ENCODE measurements around the gene HRAS.

The HRAS gene

GRCh38 chr11:498297-499181 is 36.8 kb downstream of the HRAS start:
- no peak overlapping the region for H3K27ac ChIP-seq
- DNase-seq (ENCODE audit: low read depth, low spot score): no peak

- DNase-seq (ENCODE audit: low read depth, low spot score): no peak
- H3K27ac ChIP-seq: no peak overlapping the region
These were observed 37.6 kb downstream of the HRAS start for GRCh38 chr11:497565-498296.

GRCh38 chr11:496834-497564 is 38.4 kb downstream of the HRAS start:
- H3K27ac ChIP-seq: no peak overlapping the region
- DNase-seq (ENCODE audit: low read depth, low spot score): no peak

- no peak overlapping the region for H3K27ac ChIP-seq
These were observed 39.8 kb downstream of the HRAS start for GRCh38 chr11:495537-495931.

GRCh38 chr11:494761-495536 is 40.4 kb downstream of the HRAS start:
- DNase-seq (ENCODE audit: low read depth, low spot score): no peak
- H3K27ac ChIP-seq: no peak overlapping the region

More at GRCh38 chr11:495537-495931, 39.8 kb downstream of the HRAS start:
- DNase-seq (ENCODE audit: low read depth, low spot score): no peak

GRCh38 chr11:492427-493226 is 42.7 kb downstream of the HRAS start:
- DNase-seq (ENCODE audit: low read depth, low spot score): no peak
- H3K27ac ChIP-seq: no peak overlapping the region

GRCh38 chr11:491358-491757 is 44.0 kb downstream of the HRAS start:
- no peak overlapping the region for H3K27ac ChIP-seq
- DNase-seq (ENCODE audit: low read depth, low spot score): no peak

- DNase-seq (ENCODE audit: low read depth, low spot score): no peak
- no peak overlapping the region for H3K27ac ChIP-seq
These were observed 44.5 kb downstream of the HRAS start for GRCh38 chr11:490930-491260.

- H3K27ac ChIP-seq: no peak overlapping the region
- no peak for DNase-seq (ENCODE audit: low read depth, low spot score)
These were observed 45.0 kb downstream of the HRAS start for GRCh38 chr11:490186-490929.

- DNase-seq (ENCODE audit: low read depth, low spot score): no peak
- H3K27ac ChIP-seq: no peak overlapping the region
These were observed 45.7 kb downstream of the HRAS start for GRCh38 chr11:489610-490185.

GRCh38 chr11:488992-489391 is 46.4 kb downstream of the HRAS start:
- no peak for DNase-seq (ENCODE audit: low read depth, low spot score)
- no peak overlapping the region for H3K27ac ChIP-seq

GRCh38 chr11:488579-488978 is 46.8 kb downstream of the HRAS start:
- DNase-seq (ENCODE audit: low read depth, low spot score): no peak
- H3K27ac ChIP-seq: no peak overlapping the region

- H3K27ac ChIP-seq: no peak overlapping the region
- DNase-seq (ENCODE audit: low read depth, low spot score): no peak
These were observed 47.3 kb downstream of the HRAS start for GRCh38 chr11:488062-488461.

GRCh38 chr11:487571-488021 is 47.8 kb downstream of the HRAS start:
- no peak for DNase-seq (ENCODE audit: low read depth, low spot score)

GRCh38 chr11:486189-486588 is 49.2 kb downstream of the HRAS start:
- no peak overlapping the region for H3K27ac ChIP-seq
- no peak for DNase-seq (ENCODE audit: low read depth, low spot score)

More at GRCh38 chr11:487571-488021, 47.8 kb downstream of the HRAS start:
- no peak overlapping the region for H3K27ac ChIP-seq

- H3K27ac ChIP-seq: no peak overlapping the region
- DNase-seq (ENCODE audit: low read depth, low spot score): no peak
These were observed 50.8 kb downstream of the HRAS start for GRCh38 chr11:484616-485015.

Data from epithelial cell of prostate (primary cell).